Measurements from ENCODE around the gene OMD. TPM values are rescaled to one million over a fixed set of nuclear protein-coding genes. Genes with fewer than 3 reads are reported as not detected.

The OMD gene
- total and polyA plus RNA-seq, 2 donors (not counting 1 experiment from before 2014, with no cell fraction given), result not detected

GRCh38 chr9:92404042-92404836 is 20.0 kb downstream of the OMD start, which contains the start of gene OGN:
Gene OGN, minus strand, starts transcription at chr9:92404578. Its CDS starts 1,171 bp downstream, at chr9:92403407.
- ATAC-seq (ENCODE audit: low read depth) (no peak), DNase-seq (no peak)
- H3K4me3 Mint-ChIP-seq, result no peak within 1 kb of the TSS
- no peak within 1 kb of the TSS for H3K4me2 ChIP-seq (replicated peaks; ENCODE audit: low read depth, low read length, poor library complexity, severe bottlenecking)
- TF ChIP-seq EZH2 (IDR thresholded peaks at IDR 0.05; ENCODE audit: borderline replicate concordance, insufficient read depth, low read depth, low read length, poor library complexity, severe bottlenecking), result no peak
- no peak for TF ChIP-seq CTCF (IDR thresholded peaks at IDR 0.05)
- H3K4me1 Mint-ChIP-seq, result peaks cover 17% of the 10 kb centered on the region
- no peak within 1 kb of the TSS for H3K4me3 ChIP-seq (ENCODE audit: control extremely low read depth in 1 of 5, extremely low read depth in 1 of 5, insufficient read depth in 1 of 5, low read depth in 2 of 5, low read length in 4 of 5)
- no peak within 1 kb of the TSS for H3K27ac ChIP-seq (ENCODE audit: low read length in 2 of 2)
- H3K9me3 Mint-ChIP-seq (ENCODE audit: insufficient read depth), result no peaks in the 10 kb centered on the region
- no peaks in the 10 kb centered on the region for H3K27me3 Mint-ChIP-seq
- ChIA-PET CTCF (no interaction called here), POLR2A (no interaction called here)
- whole genome bisulfite sequencing (ENCODE audit: insufficient coverage), result no CpG with 5 or more reads among the region's 5 CpGs
- no peaks in the 10 kb centered on the region for H4K20me1 ChIP-seq (ENCODE audit: control insufficient read depth, insufficient read depth, low read length, poor library complexity, severe bottlenecking)
- no peaks in the 10 kb centered on the region for H3K79me2 ChIP-seq (ENCODE audit: control insufficient read depth, insufficient read depth, low read length)
- H3K27me3 ChIP-seq (replicated peaks in 1 of 4; ENCODE audit: control extremely low read depth in 1 of 4, control insufficient read depth in 3 of 4, insufficient read depth in 4 of 4, low read length in 3 of 4), result no peaks in the 10 kb centered on the region
- H3K9me3 ChIP-seq (ENCODE audit: control extremely low read depth in 1 of 3, control insufficient read depth in 2 of 3, insufficient read depth in 1 of 3, low read length in 2 of 3), result no peaks in the 10 kb centered on the region
- no peak within 1 kb of the TSS for H3K9ac ChIP-seq (ENCODE audit: low read length)
- intact Hi-C loops (cut with micrococcal nuclease), result no loop called here
- no peak within 1 kb of the TSS for H3K27ac Mint-ChIP-seq
- peaks cover 13 to 15% of the 10 kb centered on the region in 2 donors for H3K4me1 ChIP-seq (ENCODE audit: control insufficient read depth in 2 of 2, insufficient read depth in 2 of 2, low read length in 2 of 2)
- no peaks in the 10 kb centered on the region for H3K36me3 ChIP-seq (replicated peaks in 1 of 2; ENCODE audit: control extremely low read depth in 1 of 2, control insufficient read depth in 1 of 2, extremely low read depth in 1 of 2, insufficient read depth in 2 of 2, low read length in 1 of 2)
- no peak within 1 kb of the TSS for H2AFZ ChIP-seq (ENCODE audit: insufficient read depth, low read depth, low read length, poor library complexity, severe bottlenecking)
